Dermis blood vessel endothelial cell (primary cell): ENCODE results near the gene NRG2. TPM values are rescaled to one million over a fixed set of nuclear protein-coding genes. Genes with fewer than 3 reads are reported as not detected.

Source experiments
- DNase-seq: peaks from one replicate; pipeline ENCODE4 v3.0.0; 2010
- total RNA-seq: library from RNA; depleted of rRNA; stranded (reverse); fragments of >200 nt; gene quantifications from 2 replicates; pipeline ENCODE4 v1.2.3, GENCODE V29; 2014

The NRG2 gene
- total RNA-seq, 1 donor from 2014 or later = 0.51 TPM

GRCh38 chr5:139901251-139901575, 141.9 kb downstream of the NRG2 start:
- DNase-seq = no peak

DNA sequence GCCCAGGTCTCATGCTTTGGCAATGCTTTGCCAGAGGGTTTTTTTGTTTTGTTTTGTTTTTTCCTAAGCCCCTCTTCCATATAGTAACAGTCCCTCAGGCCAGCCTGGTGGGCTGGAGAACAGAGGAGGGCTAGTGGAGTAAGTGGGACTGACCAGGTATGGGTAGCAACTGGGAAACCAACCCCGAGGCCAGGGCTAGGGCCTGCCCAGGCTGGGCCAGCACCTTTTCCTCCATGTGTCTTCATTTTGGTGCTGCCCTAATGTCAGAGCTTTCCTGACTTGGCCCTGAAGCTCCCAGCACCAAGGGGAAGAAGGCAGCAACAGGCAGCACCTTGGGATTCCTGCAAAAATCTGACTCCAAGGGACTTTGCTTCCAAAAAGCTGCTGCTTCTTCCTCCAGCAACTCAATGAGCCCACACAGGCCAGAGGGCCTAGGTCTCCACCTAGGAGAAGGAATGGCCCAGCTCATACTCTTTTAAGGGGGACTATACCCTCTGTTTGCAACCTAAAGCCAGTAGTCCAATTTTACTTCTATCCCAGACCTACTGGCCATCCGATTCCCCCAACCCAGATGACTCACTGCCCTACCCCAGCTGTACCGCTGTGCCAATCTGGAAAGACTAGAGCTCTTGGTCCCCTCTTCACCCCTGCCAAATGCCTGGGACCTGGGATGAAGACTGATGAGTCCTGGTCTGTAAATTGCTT, 142.4 kb downstream of the NRG2 start:
- DNase-seq = no peak

GRCh38 chr5:139898981-139899380, 144.1 kb downstream of the NRG2 start:
- no peak for DNase-seq

DNA sequence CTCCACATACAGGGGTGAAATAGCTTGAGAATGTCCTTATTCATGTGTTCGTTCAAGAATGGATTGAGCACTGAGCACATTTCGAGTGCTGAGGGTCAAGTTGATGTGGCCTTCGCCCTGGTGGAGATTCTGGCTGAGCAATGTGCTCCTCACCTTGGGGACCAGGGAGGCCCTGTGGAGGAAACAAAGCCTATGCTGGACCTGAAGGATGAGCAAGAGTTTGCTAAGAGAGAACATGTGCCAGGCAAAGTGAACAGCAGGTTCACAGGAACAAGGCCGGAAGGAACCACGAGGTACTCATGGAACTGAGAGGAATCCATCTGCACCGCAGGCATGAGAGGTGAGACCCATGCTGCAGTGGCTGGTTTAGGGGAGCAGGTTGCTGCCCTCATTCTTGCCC, 145.1 kb downstream of the NRG2 start:
- no peak for DNase-seq

GRCh38 chr5:139897342-139897741, 145.8 kb downstream of the NRG2 start:
- no peak for DNase-seq

DNA sequence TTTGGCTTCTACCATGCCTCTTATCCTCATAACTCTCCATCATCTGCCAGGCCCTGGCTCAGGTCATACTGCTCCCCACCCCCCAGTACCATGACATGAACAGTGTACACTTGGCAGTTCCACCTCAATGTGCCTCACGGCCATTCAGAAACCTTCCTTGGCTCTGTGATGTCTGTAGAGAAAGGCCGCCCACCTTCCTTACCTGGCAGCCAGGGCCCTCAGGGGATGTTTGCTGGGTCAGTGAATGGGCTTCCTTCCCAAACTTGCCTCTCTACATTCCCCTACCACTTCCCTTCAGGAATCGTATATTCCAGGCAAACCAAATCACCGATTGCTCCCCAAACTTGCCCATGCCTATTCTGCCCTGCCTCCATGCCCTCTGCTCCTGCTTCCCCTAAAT, 146.4 kb downstream of the NRG2 start:
- no peak for DNase-seq

DNA sequence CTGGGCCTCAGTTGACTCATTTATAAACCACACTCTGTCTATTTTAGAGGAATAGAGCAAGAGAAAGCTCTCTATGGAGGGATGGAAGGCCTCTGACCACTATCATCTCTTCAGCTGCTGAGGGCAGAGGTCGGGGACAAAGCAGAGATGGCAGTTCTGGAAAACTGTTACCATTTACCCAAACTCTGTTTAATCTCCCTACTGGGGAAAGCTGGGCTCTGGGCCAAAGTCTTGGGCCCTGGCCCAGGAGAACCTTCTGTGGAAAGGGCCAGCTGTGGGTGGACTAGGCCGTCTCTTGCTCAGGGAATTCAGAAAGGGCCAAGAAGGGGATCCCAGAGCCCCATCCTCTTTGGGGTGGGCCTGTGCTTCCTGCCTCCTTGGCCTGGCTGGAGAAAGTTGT, 147.5 kb downstream of the NRG2 start:
- no peak for DNase-seq

- no peak for DNase-seq
Measured at GRCh38 chr5:139895046-139895445, 148.1 kb downstream of the NRG2 start.

DNA sequence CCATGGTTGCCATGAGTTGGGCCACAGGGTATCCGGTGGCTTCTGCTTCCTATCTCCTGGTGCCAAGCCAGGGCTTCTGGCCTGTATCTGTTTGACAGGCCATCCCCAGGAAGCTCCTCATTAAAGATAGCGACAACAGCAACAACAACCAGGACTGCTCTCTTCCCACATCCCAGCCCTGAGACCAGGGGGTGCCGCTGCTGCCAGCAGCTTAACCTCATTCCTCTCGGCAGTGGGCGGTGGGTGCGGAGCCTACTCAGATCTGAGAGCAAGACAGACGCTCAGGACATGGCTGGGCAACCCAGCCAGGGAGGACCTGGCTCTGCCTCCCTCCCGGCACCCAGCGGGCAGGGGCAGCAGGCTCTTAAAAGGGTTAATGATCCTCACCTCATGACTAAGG, 149.2 kb downstream of the NRG2 start:
- DNase-seq = no peak

DNA sequence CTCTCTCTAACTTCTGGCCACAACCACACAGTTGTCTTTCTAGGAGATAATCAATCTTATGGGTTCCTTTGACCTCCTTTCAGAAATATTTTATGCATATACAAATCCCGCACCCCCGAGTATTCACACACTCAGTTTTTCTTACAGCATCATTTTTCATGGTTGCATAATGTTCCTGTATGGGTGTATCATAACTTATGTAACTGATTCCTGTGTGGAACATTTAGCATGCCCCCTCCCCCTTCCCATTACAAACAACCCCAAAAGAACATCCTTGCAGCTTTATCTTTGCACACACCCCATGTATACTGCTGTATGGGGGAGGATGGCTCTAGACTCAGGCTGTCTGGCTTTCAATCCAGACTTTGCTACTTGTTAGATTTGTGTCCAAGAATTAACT, 153.7 kb downstream of the NRG2 start:
- DNase-seq = no peak

DNA sequence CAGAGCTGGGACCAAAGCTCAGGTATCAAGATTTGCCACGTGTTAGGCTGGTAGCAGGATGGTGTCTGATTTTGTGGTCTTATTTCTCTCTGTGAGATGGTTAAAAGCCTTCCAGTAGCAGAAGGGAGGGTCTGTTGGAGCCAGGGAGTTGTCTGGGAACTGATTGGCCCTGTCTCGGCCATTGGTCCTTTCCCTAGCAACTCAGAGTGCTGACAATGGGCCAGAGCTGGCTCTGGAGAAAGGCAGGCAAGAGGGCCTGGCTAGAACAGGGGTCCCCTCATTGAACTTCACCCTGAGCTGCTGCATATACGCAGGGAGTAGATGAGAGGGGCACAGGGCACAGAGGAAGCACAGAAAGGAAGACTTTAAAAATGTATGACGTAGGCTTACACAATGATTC, 154.7 kb downstream of the NRG2 start:
- DNase-seq = no peak

DNA sequence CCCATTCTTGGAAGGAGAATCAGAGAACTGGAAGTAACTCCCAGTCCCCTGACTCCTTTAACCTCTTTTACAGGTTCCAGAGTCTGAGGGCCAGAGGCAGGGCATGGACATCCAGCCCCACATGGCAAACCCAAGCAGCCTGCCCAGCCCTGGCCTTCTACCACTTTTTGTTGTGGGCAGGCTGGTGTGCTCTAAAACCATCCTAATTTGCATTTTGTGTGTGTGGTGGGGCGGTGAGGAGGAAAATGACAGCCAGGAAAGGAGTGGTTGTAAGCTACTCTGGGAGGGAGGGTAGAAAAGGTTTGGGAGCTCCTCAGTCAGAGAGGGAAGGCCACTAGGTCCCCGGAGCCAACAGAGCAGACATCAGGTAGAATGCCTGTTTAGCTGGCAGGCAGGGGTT, 156.9 kb downstream of the NRG2 start:
- DNase-seq = no peak

DNA sequence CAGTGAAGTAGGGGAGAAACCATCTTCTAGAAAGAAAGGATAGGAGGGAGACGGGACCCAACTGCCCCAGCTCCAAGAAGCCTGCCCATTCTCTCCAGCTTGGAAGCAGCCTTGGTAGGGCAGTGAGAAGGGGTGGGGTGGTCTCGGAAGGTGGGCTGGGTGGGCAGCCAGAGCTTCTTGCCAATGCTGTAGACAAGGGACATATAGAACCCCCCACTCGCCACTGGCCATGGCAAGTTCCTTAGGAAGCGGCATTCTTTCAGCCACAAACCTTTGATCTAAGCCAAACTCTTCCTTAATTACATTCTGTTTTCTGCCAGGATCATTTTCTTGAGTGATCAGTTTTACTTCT, 157.3 kb downstream of the NRG2 start:
- DNase-seq = no peak

DNA sequence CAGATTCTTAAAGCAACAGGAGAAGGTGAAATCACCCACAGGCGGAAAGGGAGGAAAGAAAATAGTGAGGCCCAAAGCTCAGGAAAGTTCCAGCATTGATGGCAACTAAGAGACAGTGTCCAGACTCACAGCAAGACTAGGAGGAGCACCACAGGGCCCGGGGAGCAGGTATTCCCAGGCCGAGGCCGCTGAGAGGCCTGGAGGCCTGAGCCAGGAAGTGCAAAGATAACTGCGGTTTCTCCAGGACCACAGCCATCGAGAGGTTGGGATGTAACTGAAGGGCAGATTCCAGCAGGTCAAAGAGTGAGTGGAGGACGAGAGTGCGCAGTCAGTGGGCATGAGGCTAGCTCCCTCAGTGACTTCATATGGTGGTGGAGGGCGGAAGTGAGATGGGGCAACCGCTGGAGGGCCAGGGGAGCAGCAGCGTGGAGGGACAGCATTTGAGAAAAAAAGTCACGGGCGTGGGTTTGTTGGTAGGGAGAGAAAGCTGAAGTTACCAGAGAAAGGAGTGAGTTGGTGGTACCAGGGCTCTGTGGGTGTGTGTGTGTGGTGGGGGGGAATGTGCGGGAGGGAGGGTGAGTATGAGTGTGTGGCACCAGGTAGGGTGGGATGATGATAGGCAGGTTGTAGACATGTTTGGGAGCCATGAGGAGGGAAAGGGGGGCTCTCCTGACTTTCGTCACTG, 157.8 kb downstream of the NRG2 start:
- DNase-seq = no peak

DNA sequence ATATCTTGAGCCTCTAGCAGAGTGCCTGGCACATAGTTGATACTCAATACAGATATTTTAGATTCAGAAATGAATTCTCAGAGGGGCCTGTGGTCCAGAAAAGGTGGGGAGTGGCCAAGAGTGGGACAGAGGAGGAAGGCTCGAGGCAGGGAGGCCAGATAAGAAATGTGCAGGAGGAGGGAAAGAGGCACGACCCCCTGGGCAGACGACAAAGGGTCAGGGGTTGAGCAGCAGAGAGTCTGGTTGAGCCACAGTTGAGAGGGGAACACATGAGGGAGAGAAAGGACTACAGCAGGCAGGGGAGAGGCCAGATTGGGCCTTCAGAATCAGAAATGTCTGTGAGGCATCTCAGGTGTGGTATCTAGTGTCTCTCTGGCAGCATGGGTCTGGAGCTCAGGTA, 158.4 kb downstream of the NRG2 start:
- no peak for DNase-seq

DNA sequence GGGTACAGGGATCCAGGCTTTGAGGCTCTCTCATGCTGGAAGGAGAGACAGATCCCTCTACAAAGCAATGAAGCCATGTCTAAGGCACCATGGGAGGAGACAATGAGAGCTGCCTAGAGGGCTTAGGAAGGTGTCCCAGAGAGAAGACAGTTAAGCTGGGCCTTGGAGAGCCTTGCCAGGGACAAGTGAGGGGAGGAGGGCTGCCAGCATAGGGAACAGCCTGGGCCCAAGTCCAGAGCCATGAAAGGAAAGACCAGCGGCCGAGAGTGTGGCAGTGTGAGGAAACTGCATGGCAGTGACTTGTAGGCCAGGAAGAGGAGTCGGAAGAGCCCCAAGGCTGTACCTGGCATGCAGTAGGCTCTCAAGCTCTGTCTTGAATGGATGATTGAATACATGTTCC, 159.0 kb downstream of the NRG2 start:
- DNase-seq = no peak

DNA sequence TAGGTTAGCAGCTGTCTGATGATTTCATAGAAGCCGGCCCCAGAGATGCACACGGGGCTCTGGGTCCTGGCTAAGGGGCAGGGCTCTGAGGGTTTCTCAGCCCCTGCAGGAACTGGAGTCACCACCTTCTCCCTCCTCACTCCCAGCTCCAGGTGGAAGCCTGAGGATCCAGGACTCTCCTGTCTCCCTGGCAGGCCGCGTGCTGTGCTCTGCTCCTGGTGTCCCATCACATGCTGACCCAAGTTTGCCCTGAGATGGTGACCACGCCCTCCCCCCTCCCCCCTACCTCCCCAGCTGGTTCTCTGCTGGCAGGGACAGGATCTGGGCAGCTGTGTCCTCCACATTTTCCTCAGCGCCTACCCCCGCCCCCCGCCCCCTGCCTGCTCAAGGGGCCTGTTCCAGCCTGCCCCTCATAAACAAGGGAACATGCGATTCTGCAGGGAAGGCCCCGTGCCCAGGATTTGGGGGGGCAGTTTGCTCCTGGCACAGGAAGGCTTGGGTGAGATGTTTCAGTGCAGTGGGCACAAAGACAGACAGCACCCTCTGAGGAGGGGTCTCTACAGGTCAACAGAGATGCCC, 160.0 kb downstream of the NRG2 start:
- no peak for DNase-seq

GRCh38 chr5:139882316-139882715, 160.8 kb downstream of the NRG2 start:
- DNase-seq = no peak

DNA sequence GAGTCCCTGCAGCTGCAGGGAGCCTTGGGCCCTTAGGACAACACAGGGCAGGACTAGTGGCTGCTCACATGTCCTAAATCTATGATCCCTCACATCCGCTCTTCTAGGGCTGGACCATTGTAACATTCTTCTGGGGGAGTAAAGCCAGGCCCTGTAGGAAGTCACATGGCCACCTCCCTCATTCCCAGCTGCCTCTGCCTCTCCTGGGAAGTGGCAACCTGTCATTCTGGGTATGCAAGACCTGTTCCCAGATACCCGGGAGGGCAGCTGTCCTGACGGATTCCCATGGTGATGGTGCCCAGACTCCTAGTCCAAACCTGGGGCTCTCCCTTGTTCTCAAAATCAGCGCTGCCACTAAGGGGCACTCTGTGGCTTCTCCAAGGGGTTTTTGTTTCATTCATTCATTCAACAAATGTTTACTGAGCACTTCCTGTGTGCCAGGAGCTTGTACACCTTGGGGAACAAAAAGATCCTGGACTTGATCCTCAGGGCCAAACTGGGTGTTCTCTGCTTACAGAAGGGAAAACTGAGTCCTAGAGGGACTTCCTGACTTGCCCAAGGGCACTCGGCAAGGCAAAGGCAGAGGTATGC, 161.9 kb downstream of the NRG2 start:
- DNase-seq = no peak

GRCh38 chr5:139880416-139881142, 162.5 kb downstream of the NRG2 start:
- DNase-seq = no peak

GRCh38 chr5:139878093-139878492, 165.0 kb downstream of the NRG2 start:
- no peak for DNase-seq

DNA sequence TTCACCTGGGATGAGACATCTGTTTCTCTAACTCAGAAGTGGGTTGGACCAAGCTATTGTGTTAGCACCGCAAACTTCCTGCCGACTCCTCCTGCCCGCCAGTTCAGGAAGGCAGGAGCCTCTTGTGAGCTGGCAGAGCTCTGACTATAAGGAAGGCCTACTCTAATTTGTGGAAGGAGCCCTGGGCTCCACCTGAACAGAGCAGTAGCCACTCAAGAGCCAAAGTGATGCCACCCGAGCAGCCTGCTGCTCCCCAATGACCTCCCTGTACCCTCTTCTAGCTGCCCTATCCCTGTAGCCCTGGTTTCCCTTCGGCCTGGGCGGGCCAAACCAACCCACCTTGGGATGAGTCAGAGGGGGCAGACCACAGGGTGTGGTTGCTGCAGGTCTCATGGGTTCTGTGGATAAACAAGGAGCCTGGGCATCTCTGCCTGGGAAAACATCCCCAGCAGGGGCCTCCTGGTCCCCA, 165.9 kb downstream of the NRG2 start:
- DNase-seq = peak; percentile 51

- no peak for DNase-seq
Measured at GRCh38 chr5:139875957-139876356, 167.1 kb downstream of the NRG2 start.
